GM10266 (cell line): ENCODE results near the gene GOLT1B.
A peak's percentile ranks its signal among the peaks of the same experiment; 100 is the strongest.

Source experiments
- DNase-seq: peaks from one replicate; pipeline ENCODE4 v3.0.0; 2012; ENCODE audit errors: extremely low spot score
- TF ChIP-seq, protein P1 (sequence below): IDR thresholded peaks from 2 replicates; pipeline ENCODE4 v1.5.1; 2012; ENCODE audit warnings: mild to moderate bottlenecking, low read depth; ENCODE audit not compliant: control insufficient read depth, insufficient read depth; ENCODE audit errors: missing control alignments

GOLT1B gene

DNA sequence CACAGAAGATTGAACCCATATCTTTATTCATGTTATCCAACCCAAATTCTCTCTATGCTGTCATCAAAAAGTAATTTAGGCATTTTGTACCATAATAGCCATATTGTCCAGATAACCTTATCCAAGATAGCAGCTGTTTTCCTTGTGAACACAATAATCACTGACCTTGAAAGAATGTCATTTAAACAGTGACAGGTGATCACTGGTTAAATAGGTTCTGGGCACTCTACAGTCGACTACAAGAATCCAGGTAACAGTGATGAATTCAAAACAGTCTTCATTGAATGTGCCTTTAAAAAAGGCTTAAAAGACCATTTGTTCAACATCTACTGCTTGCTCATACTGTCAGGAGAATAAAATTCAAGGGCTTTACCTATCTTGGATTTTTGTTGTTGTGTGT lies 20.0 kb downstream of the GOLT1B start:
- no peak for DNase-seq
- TF ChIP-seq, protein P1, sequence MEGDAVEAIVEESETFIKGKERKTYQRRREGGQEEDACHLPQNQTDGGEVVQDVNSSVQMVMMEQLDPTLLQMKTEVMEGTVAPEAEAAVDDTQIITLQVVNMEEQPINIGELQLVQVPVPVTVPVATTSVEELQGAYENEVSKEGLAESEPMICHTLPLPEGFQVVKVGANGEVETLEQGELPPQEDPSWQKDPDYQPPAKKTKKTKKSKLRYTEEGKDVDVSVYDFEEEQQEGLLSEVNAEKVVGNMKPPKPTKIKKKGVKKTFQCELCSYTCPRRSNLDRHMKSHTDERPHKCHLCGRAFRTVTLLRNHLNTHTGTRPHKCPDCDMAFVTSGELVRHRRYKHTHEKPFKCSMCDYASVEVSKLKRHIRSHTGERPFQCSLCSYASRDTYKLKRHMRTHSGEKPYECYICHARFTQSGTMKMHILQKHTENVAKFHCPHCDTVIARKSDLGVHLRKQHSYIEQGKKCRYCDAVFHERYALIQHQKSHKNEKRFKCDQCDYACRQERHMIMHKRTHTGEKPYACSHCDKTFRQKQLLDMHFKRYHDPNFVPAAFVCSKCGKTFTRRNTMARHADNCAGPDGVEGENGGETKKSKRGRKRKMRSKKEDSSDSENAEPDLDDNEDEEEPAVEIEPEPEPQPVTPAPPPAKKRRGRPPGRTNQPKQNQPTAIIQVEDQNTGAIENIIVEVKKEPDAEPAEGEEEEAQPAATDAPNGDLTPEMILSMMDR = no peak

DNA sequence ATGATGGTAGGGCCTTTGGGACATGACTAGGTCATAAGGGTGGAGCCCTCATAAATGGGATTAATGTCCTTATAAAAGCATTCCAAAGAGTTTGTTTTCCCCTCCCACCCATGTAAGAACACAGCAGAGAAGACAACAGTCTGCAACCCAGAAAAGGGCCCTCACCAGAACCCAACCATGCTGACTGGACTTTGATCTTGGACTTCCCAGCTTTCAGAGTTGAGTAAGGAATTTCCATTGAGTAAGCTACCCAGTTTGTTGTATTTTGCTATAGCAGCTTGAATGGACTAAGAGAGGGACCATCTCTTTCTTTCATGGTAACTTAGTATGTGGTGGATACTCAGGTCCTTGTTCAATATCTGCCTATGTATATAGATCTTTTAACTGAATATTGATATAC lies 21.6 kb downstream of the GOLT1B start:
- DNase-seq = no peak
- TF ChIP-seq, protein P1 = no peak

DNA sequence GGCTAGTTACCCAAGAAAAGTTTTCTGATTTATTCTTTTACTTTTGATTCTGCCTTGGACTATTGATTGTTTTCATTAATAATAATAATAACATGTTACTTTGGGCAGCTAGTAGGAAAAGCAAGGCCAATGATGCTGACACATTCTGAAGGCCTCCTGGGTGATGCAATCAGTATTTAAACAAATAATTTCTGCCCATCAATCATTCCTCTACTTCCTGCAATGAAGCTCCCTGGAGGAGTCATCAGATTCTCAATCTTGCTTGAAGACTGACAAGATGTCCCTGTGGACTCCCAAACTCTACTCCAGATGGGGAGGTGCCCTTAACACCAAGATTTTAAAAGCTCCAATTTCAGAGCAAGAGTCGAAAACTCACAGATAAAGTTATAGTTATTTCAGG lies 24.5 kb downstream of the GOLT1B start, which contains the start of gene SPX:
SPX (plus strand) TSS at position 244 of the 400 bp plus-strand sequence. CDS start 177 bp downstream, outside the sequence.
- no peak for DNase-seq
- TF ChIP-seq, protein P1 = no peak

DNA sequence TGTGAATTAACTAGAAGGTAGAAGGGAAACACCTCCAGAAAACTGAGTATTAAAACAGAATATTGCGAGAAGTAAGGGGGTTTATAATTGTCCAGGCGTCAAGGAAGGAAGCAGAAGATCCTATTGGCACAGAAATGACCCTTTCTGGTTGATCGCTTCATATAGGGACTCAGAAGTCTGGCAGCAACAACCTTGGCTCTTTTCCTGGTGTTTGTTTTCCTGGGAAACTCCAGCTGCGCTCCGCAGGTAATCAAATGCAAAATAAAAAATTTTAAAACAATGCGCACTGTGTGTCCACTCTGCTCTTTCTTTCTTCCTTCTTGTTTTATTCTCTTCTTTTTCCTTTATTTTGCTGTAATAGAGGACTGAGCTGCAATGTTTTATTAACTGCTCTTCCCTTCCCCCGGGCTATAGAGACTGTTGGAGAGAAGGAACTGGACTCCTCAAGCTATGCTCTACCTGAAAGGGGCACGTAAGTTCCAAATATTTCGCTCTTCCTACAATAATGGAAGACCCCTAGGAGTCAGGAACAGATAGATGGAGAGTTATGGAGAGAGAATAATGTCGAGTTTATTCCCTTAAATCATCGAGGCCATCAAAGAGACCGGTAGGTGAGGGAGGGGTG lies 25.2 kb downstream of the GOLT1B start:
- TF ChIP-seq, protein P1 = no peak

DNA sequence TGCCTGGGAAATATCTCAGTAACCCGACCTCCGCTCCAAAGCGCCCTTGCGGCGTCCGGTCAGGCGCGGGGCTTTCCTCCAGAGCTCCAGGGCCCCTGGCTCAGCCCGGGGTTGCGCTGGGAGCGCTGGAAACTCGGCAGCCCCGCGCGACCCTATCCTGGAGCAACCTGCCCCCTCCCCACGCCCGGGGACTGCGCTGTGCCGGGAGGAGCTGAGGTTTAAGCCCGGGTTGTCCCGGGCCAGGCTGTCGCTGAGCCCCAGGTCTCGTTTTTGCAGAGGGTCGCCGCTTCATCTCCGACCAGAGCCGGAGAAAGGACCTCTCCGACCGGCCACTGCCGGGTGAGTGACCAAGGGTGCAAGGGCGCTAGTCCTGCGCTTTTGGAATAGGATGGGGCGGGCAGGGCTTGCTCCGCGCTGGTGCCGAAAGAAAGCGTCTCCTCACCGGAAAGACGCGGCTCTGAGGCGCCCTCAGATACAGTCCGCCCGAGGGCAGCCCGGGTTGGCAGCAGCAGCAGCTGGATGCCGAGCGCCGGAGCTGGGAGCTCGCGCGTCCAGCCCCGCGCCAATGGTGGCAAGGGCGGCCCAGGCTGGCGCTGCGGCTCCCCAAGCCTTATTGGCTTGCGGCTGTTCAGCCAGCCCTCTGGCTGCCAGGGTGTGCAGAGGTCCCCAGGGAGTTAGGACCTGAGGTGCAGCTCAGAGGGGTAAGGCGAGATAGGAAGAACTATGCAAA lies 26.0 kb downstream of the GOLT1B start:
- DNase-seq = peak; percentile 42
- TF ChIP-seq, protein P1 = no peak

More for the DNA sequence above, 25.2 kb downstream of the GOLT1B start:
- no peak for DNase-seq

DNA sequence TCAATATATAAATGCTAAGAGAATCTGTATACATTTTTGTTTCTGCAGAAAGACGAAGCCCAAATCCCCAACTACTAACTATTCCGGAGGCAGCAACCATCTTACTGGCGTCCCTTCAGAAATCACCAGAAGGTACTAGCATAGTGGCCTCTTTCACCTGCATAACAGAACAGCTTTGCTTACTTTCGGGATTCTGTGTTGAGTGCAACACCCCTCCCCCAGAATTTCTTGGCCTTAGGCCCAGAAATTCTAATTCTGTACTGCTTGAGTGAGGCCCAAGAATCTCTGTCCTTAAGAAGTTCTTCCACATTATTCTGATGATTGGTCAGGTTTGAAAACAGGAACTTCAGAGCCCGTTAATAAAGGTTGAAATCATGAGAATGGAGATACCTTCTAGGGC lies 27.4 kb downstream of the GOLT1B start:
- no peak for DNase-seq
- TF ChIP-seq, protein P1 = no peak

DNA sequence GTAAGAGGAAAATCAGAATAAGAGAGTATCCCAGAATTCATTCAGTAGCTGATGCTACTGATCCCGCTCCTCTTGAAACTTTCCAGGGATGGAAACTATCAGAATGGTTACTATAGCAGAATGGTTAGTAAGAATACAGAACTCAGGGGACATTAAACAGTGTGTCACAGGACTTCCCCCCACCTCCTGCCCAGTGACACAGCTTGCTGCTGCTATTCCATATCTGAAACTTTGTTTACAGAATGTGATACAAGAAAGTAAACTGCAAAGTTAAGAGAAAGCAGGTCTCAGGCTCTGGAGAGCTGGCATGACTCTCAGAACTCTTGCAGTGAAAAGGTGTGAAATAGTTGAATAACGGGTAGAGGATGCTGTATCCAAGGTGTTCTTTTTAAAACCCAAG lies 27.9 kb downstream of the GOLT1B start:
- no peak for DNase-seq
- TF ChIP-seq, protein P1 = no peak
